ES-I3 (cell line): ENCODE measurements around the gene ZNF746.
A peak's percentile ranks its signal among the peaks of the same experiment; 100 is the strongest.

ENCODE experiments used
- H3K36me3 ChIP-seq: 2 replicates; pipeline ENCODE4 v1.6.1; 2013; ENCODE audit warnings: mild to moderate bottlenecking, low read length, control low read depth, moderate library complexity; ENCODE audit not compliant: insufficient read depth
- H3K4me1 ChIP-seq: 2 replicates; pipeline ENCODE4 v1.6.1; 2013; ENCODE audit warnings: mild to moderate bottlenecking, control low read depth, low read length; ENCODE audit not compliant: insufficient read depth
- H3K9ac ChIP-seq: 2 replicates; pipeline ENCODE4 v1.6.1; 2013; ENCODE audit warnings: low read depth, mild to moderate bottlenecking, low read length, moderate library complexity
- H3K9me3 ChIP-seq: 2 replicates; pipeline ENCODE4 v1.6.1; 2013; ENCODE audit warnings: mild to moderate bottlenecking, low read length, moderate library complexity; ENCODE audit not compliant: control insufficient read depth, insufficient read depth

Gene ZNF746

DNA sequence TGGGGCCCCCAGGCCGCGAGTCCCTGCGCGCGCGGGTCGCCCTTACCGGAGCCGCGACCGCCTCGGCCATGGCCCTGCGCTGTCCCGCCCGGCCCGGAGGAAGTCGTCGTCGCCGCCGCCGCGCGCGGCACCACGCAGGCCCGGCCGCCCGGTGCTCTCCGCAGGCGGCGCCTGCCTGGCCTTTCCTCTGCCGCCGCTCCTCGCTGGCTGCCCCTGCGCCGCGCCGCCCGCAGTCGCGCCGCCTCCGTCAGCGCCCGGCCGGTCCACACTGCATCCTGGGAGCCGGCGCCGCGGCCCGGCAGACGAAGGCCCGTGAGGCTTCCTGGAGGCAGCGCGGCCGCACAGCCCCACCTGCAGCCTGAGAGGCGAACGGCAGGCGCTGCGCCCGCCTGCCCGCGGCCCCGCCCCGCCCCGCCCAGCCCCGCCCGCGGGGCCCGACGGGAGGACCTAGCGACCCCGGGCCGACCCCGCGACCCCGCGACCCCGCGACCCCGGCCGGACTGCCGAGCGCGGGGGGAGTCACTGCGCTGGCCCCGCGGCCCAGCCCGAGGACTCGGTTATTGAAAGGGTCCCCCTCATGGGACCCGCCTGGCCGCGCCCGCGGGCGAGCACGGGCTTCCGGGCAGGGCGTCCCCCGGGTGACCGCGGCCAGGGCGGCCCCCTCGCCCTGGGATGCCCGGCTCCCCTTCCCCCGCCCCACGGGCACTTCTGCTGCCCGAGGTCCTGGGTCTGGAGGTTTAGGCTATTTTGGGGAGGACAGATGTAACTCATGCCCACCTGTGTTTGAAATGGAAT is at the start of gene ZNF746:
Gene ZNF746, minus strand, starts transcription at position 343 of the 795 bp plus-strand sequence. Its CDS starts 273 bp downstream, at position 70.
- no peaks in the 10 kb centered on the region for H3K4me1 ChIP-seq
- H3K9me3 ChIP-seq, result no peaks in the 10 kb centered on the region
- H3K36me3 ChIP-seq, result peaks cover 7% of the 10 kb centered on the region
- peak within 1 kb of the TSS; percentile 59 for H3K9ac ChIP-seq

DNA sequence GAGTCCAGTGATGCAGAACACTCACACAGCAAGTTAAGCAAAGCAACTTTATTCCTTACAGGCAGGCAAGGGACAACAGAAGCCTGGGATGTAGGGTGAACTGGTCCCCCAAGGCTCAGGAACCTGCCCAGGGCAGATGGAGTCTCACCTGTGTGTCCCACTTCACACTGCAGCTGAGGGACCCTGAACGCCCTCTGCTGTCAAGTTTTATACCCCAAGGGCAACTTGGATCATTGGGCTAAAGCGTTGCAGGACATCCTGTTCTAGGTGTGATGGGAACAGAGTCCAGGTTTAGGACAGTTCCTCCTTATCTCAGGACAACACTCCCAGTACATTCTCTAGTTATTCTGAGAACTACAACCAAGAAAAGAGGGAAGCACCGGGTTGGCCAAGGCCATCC is 49.5 kb upstream of the ZNF746 start:
- Histone ChIP-seq H3K9me3 (0 out of 2 replicates have a peak, but pooled peaks cover 4% of the 10 kb centered on the region), H3K36me3 (peaks cover 38% of the 10 kb centered on the region), H3K4me1 (no peaks in the 10 kb centered on the region), H3K9ac (no peak overlapping the region)

DNA sequence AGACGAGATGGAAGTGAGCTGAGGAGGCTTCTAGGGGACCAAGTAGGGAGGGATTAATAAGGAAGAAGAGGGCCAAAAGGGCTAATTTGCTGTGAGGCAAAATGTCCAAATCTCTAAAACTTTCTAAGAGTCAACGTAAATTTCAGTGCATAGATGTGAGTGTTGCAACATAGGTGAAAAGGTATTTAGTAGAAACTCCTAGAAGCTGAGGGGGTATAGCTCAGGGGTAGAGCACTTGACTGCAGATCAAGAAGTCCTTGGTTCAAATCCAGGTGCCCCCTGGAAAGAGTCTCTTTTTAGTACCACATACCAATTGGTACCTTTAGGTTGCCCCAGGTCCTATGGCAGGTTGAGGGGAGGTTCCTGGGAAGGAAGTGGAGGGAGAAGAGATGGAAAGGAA is 48.7 kb upstream of the ZNF746 start:
- Histone ChIP-seq H3K9me3 (0 out of 2 replicates have a peak, but pooled peaks cover 4% of the 10 kb centered on the region), H3K4me1 (no peaks in the 10 kb centered on the region), H3K9ac (no peak overlapping the region), H3K36me3 (peaks cover 35% of the 10 kb centered on the region)

DNA sequence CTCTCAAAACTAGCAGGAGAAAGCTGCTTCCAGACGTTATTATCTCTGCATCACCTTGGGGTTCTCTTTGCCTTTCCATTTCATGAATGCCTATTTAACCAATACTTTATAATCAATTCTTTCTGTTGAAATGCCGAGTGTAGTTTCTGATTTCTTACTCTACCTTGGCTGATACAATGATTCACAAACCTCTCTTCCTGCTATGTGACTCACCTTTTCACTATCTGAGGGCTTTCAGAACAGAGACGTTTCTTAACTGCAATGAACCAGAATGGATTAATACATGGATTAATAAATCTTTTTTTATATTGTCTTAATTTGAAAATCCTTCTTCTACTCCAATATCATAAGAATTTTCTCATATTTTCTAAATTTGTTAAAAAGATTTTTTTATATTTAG is 46.4 kb upstream of the ZNF746 start:
- Histone ChIP-seq H3K9ac (no peak overlapping the region), H3K9me3 (0 out of 2 replicates have a peak, but pooled peaks cover 4% of the 10 kb centered on the region), H3K36me3 (peaks cover 20% of the 10 kb centered on the region; the same call in 1 of the 2 replicates), H3K4me1 (no peaks in the 10 kb centered on the region)

DNA sequence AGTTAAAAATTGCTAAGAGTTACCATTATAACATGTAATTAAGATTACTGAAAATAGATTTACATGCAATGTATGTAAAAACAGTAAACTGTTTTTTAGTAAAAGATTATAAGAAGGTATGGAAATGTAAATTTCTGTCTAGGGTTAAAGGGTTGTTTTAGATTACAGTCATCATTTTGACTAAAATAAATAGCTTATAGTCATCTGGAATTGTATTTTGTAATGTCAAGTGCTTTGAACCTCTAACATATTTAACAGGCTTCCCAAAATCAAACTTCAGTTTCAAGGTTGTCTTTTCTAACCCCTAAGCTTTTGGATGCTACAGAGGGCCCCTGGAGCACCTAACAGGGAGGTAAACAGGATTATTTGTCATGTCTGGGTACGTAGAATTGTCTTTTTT is 35.0 kb upstream of the ZNF746 start:
- no peaks in the 10 kb centered on the region for H3K4me1 ChIP-seq
- H3K9me3 ChIP-seq, result peaks cover 12% of the 10 kb centered on the region; the same call in 1 of the 2 replicates
- no peaks in the 10 kb centered on the region for H3K36me3 ChIP-seq
- H3K9ac ChIP-seq, result no peak overlapping the region

DNA sequence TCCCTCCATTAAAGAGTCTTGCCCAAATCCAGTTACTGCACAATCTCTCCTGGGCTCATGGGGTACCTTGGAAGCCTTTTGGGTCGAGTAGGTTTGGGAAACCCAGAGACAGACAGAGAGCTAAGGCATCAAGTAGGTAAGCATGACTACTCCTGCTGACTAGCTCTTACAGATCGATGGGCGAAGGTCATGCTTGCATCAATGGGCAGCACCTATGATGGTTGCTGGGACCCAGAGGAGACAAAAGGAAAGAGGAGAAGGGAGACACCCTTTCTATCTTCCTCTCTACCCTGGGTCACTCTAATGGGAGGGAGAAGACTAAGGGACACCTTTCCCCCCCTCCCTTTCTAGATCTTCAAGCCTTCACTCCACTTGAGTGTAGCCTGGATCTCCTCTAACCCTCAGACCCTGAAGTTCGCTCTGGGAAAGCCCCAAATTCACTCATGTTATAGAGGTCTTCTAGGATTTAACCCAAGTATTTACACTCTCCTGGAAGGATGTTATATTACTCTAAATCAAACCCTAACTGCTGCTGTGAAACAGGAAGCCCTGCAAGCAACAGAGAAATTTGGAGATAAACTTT is 31.6 kb upstream of the ZNF746 start:
- Histone ChIP-seq H3K9ac (no peak overlapping the region), H3K4me1 (no peaks in the 10 kb centered on the region), H3K9me3 (peaks cover 8% of the 10 kb centered on the region; the same call in 1 of the 2 replicates), H3K36me3 (no peaks in the 10 kb centered on the region)

DNA sequence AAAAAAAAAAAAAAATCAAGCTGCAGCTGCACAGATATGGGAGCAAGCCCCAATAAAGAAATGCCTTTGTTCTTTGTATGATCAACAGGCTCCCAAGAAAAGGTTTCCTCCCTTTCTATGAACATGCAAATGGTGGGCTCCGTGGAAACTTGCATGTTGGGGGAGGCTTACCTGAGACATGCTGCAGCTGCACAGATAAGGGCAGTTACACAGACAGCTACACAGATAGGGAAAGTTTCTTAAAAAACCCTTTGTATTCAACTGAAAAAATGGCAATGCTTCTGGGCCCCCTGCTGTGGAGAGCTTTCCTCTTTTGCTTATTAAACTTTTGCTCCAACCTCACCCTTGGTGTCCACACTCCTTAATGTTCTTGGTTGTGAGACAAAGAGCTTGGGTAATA is 29.8 kb upstream of the ZNF746 start:
- H3K9ac ChIP-seq, result no peak overlapping the region
- no peaks in the 10 kb centered on the region for H3K36me3 ChIP-seq
- no peaks in the 10 kb centered on the region for H3K4me1 ChIP-seq
- peaks cover 3% of the 10 kb centered on the region; the same call in 1 of the 2 replicates for H3K9me3 ChIP-seq

DNA sequence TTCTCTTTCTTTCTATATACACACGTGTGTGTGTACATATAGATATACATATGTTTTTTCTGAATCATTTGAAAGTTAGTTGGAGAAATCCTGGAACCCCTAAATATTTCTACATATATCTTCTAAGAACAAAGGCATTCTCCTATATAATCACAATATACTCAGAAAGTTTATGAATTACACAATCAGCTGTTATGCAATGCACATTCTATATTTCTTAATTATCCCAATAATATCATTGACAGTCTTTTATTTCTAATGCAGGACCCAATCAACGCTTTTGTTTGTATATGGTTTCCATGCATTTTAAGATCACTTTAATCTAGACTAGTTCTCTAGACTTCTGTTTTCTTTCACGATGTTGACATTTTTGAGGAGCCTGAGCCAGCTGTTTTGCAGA is 27.7 kb upstream of the ZNF746 start:
- Histone ChIP-seq H3K9me3 (no peaks in the 10 kb centered on the region; the same call in 1 of the 2 replicates), H3K36me3 (no peaks in the 10 kb centered on the region), H3K4me1 (no peaks in the 10 kb centered on the region), H3K9ac (no peak overlapping the region)

DNA sequence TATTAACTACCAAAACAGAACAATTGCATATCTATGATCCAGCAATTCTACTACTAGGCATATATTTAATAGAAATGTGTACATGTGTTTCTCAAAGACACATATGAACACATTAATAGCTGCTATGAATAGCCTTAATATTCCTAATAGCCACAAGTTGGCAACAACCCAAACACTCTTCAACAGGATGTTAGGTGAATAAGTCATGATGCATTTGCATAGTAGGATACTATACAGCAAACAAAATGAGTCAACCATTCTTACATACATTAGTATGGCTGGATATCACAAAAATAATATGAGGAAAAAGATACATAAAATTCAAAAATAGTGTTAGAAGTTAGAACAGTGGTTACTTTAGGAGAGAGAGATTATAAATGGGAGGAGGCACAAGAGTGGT is 26.8 kb upstream of the ZNF746 start:
- Histone ChIP-seq H3K9ac (no peak overlapping the region), H3K36me3 (no peaks in the 10 kb centered on the region), H3K4me1 (no peaks in the 10 kb centered on the region), H3K9me3 (no peaks in the 10 kb centered on the region; the same call in 1 of the 2 replicates)

DNA sequence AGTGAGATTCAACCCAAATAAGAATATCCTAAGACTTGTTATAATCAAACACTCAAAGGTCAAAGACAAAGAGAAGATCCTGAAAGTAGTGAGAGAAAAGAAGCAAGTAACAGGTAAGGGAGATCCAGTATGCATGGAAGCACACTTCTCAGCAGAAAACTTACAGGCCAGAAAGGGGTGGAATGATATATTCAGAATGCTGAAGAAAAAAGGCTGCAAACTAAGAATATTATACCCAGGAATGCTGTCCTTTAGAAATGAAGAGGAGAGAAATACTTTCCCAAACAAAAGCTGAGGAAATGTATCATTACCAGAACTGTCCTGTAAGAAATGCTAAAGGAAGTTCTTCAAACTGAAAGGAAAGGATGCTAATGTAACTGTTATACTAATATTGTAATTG is 12.6 kb upstream of the ZNF746 start:
- Histone ChIP-seq H3K4me1 (no peaks in the 10 kb centered on the region), H3K9ac (no peak overlapping the region), H3K36me3 (no peaks in the 10 kb centered on the region), H3K9me3 (no peaks in the 10 kb centered on the region)

DNA sequence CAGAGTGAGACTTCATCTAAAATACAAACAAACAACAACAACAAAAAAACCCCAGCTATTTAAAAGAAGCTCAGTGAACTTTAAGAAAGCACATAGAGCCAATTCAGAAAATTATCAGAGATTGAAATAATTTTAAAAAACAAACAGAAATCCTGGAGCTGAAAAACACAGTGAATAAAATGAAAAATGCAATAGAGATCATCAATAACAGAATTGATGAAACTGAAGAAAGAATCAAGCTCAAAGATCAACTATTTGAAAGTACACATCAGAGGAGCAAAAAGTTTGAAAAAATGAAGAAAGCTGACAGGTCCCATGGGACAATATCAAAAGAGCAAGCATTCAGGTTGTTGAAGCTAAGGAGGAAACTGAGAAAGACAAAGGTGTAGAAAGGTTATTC is 12.2 kb upstream of the ZNF746 start:
- Histone ChIP-seq H3K4me1 (no peaks in the 10 kb centered on the region), H3K9me3 (no peaks in the 10 kb centered on the region), H3K9ac (no peak overlapping the region), H3K36me3 (no peaks in the 10 kb centered on the region)

DNA sequence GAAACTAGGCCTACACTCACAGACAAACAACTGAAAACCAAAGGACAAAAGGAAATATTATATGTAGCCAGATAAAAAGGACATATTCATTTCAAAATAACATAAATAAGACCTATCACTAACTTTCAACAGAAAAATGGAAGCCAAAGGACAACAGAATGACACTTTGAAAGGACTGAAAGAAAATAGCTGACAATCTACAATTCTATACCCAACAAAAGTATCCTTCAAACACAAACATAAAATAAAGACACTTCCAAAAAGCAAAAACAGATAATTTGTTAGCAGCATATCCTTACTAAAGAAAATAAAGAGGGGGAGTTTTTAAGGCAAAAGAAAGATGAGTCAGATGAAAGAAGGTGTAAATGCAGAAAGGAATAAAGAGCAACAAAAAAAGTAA is 7.9 kb upstream of the ZNF746 start:
- H3K9me3 ChIP-seq, result no peaks in the 10 kb centered on the region
- H3K9ac ChIP-seq, result no peak overlapping the region
- no peaks in the 10 kb centered on the region for H3K4me1 ChIP-seq
- no peaks in the 10 kb centered on the region for H3K36me3 ChIP-seq

DNA sequence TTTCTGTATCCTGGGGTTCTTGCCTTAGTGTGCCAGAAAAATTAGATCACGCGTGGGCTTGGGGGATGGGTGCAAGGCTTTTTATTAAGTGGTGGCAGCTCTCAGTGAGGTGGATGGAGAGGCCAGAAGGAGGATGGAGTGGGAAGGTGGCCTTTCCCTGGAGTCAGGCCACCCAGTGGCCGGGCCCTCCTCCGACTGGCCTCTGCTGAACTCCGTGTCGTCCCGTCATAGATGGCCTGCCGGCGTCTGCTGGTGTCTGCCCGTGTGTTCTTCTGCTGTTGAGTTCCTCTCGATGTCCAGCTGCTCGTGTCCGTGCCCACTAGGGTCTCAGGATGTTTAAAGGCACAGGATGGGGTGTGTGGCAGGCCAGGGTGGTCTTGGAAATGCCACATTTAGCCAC is 4.0 kb upstream of the ZNF746 start:
- Histone ChIP-seq H3K9me3 (no peaks in the 10 kb centered on the region), H3K9ac (no peak overlapping the region), H3K4me1 (no peaks in the 10 kb centered on the region), H3K36me3 (no peaks in the 10 kb centered on the region)

DNA sequence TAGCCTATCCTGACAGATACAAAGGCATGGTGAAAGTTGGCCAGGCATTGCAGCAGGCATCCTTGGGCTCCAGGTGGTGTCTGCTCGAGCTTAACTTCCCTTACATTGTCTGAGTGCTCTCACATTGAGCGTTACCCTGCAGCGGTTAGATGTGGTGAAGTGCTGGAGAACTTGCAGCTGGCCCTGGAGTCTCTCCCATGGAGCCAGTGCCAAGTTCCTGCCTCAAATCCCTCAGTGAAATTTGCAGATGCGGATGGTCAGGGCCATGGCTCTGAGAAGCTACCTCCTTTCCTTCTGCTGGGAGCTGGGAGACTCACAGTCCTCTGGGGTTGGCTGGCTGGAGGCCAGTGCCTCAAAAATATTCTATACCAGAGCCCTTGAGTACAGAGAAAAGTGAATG is 3.3 kb upstream of the ZNF746 start:
- H3K4me1 ChIP-seq, result no peaks in the 10 kb centered on the region
- no peak overlapping the region for H3K9ac ChIP-seq
- H3K9me3 ChIP-seq, result no peaks in the 10 kb centered on the region
- H3K36me3 ChIP-seq, result no peaks in the 10 kb centered on the region

DNA sequence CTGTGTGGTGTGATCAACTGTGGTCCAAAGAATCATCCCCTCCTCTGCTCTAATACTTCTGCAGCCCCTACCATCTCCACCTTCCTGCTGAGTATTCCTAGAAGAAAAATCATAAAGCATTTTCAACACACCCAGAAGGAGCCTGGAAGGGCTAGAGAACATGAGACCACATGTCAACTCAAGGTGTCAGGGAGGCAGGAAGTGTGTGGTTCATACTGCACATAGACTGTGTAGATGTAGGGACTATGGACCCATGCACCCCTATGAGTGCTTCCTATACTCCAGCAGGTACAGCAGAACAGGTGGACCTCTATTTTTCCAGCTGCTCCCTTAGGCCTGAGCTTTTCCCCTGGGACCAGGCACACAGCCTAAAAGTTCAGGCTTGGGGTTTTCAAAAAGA is 2.6 kb upstream of the ZNF746 start:
- Histone ChIP-seq H3K36me3 (no peaks in the 10 kb centered on the region), H3K9ac (no peak overlapping the region), H3K4me1 (no peaks in the 10 kb centered on the region), H3K9me3 (no peaks in the 10 kb centered on the region)
